Endothelial cell (in vitro differentiated cells): ENCODE measurements around the gene MAGEA6. TPM values are rescaled to one million over a fixed set of nuclear protein-coding genes. Genes with fewer than 3 reads are reported as not detected.
"Not testable (repeated sequence)": the region's sequence is repeated elsewhere in the genome, so short reads cannot be mapped to it uniquely, and the experiment has no call there.

Source experiments
- DNase-seq: peaks from one replicate; pipeline ENCODE4 v3.0.0; 2021; ENCODE audit warnings: low spot score
- H3K27ac Mint-ChIP-seq: one replicate; pipeline ENCODE4 v1.8.0; 2021; ENCODE audit warnings: mixed read lengths, inconsistent platforms; ENCODE audit not compliant: unreplicated experiment
- H3K27me3 Mint-ChIP-seq: one replicate; pipeline ENCODE4 v1.8.0; 2021; ENCODE audit warnings: mild to moderate bottlenecking, moderate library complexity, mixed read lengths, inconsistent platforms; ENCODE audit not compliant: unreplicated experiment
- H3K36me3 Mint-ChIP-seq: one replicate; pipeline ENCODE4 v1.8.0; 2021; ENCODE audit warnings: mild to moderate bottlenecking, low read depth, mixed read lengths, inconsistent platforms; ENCODE audit not compliant: unreplicated experiment
- H3K4me1 Mint-ChIP-seq: one replicate; pipeline ENCODE4 v1.8.0; 2021; ENCODE audit warnings: mild to moderate bottlenecking, mixed read lengths, inconsistent platforms; ENCODE audit not compliant: unreplicated experiment
- H3K4me3 Mint-ChIP-seq: one replicate; pipeline ENCODE4 v1.8.0; 2021; ENCODE audit warnings: mild to moderate bottlenecking, mixed read lengths, inconsistent platforms; ENCODE audit not compliant: unreplicated experiment
- H3K9me3 Mint-ChIP-seq: one replicate; pipeline ENCODE4 v1.8.0; 2021; ENCODE audit warnings: mixed read lengths, inconsistent platforms; ENCODE audit not compliant: unreplicated experiment
- total RNA-seq: library from RNA; stranded (reverse); fragmentation: NEBNext Ultra II Directional; extraction: Animal tissue kit (Norgen Biotek cat#: 25700); gene quantifications from one replicate; pipeline ENCODE4 v1.2.1, GENCODE V29; 2021; ENCODE audit not compliant: unreplicated experiment
- TF ChIP-seq, protein P1 (sequence below): fragments of 200-600 bp; sonication (generic); IDR thresholded peaks from one replicate; pipeline ENCODE4 v1.5.0; 2021; ENCODE audit warnings: antibody characterized with exemption; ENCODE audit not compliant: unreplicated experiment

The MAGEA6 gene
- total RNA-seq, 1 donor from 2014 or later: not detected

DNA sequence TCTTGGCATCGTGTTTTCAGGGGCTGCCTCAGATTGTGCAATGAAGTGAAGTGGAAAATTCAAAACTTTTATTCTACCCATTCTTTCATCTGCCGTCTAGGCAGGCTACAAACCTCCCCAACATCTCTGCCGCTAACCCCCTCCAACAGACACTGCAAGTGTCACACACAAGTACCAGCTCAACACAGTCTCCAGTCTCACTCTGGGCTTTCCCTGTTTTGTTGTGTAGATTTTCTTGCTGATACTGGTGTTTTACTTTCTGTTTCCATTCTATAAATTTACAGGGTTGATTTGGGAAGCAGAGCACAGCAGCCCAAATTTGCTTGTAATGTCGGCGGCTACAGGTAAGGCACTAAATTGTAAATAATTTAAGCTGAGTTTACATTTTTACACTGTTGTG, 14.6 kb downstream of the MAGEA6 start:
- not testable (repeated sequence) for H3K36me3 Mint-ChIP-seq, H3K4me1 Mint-ChIP-seq, H3K27ac Mint-ChIP-seq, H3K27me3 Mint-ChIP-seq, H3K9me3 Mint-ChIP-seq, H3K4me3 Mint-ChIP-seq, DNase-seq

DNA sequence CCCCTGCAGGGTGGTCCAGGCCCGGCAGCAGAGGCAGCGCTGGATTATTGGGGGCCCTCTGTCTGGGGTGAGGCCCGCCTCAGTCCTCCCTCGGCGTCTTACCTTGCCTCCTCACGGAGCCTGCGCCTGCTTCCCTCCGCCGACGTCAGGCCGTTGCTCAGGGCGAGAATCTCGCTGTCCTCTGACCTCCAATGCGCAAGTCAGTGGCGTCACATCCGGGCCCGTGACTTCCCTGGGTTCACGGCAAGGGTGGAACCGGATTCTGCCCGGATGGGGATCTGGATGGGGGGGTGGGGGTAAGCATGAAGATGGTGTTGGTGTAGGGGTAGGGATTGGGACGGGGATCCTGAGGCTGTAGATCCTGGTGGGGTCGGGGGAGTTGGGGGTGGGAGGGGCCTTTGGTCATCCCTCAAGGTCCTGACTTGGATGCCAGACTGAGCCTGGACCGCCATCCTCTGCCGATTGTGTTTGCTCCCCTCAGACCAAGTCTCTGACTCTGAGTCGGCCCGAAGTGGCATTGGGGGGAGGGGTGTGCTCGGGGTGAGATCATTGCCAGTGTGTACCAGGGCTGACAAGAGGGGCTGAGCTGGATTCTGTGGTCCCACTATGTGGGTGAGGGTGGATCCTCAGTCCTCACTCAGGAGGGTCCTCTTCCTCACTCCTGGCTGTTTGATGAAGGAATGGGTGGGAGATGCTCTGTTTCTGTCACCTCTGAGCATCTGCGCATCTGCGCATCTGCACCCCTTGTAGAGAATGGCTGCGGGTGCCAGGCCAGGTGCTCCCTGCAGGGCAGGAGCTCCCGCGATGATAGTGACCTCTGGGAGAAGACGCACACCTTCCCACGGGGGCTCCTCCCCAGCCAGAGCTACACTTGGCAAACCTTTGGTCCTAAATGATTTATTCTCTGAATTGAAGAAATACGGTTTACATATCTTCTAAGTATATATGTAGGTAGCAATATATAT, 15.5 kb downstream of the MAGEA6 start, which contains the start of gene MAGEA2:
Gene MAGEA2 (minus strand): TSS at position 157 of the 965 bp plus-strand sequence. CDS start 2,479 bp downstream, outside the sequence.
- DNase-seq, H3K9me3 Mint-ChIP-seq, H3K27me3 Mint-ChIP-seq, H3K27ac Mint-ChIP-seq, H3K36me3 Mint-ChIP-seq, H3K4me3 Mint-ChIP-seq, H3K4me1 Mint-ChIP-seq: not testable (repeated sequence)

DNA sequence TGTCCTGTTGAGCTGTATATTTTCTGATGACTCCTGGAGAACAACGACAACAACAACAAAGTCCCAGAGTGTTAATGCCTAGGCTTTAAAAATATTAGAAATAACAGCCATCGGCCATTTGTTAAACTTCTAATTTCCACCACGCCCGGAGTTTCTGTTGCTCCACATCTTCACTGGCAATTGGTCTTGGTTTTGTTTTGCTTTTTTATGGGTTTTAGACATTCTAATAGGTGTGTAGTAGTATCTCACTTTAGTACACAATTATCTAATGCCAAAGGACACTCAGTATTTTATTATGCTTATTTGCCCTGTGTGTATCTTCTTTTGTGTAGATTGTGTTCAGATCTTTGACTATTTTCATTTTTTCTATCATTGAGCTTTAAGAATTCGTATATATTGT, 30.9 kb downstream of the MAGEA6 start:
- no peak overlapping the region for H3K27ac Mint-ChIP-seq
- TF ChIP-seq, protein P1, sequence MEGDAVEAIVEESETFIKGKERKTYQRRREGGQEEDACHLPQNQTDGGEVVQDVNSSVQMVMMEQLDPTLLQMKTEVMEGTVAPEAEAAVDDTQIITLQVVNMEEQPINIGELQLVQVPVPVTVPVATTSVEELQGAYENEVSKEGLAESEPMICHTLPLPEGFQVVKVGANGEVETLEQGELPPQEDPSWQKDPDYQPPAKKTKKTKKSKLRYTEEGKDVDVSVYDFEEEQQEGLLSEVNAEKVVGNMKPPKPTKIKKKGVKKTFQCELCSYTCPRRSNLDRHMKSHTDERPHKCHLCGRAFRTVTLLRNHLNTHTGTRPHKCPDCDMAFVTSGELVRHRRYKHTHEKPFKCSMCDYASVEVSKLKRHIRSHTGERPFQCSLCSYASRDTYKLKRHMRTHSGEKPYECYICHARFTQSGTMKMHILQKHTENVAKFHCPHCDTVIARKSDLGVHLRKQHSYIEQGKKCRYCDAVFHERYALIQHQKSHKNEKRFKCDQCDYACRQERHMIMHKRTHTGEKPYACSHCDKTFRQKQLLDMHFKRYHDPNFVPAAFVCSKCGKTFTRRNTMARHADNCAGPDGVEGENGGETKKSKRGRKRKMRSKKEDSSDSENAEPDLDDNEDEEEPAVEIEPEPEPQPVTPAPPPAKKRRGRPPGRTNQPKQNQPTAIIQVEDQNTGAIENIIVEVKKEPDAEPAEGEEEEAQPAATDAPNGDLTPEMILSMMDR: no peak
- H3K4me1 Mint-ChIP-seq: no peaks in the 10 kb centered on the region
- peaks cover 2% of the 10 kb centered on the region for H3K27me3 Mint-ChIP-seq
- H3K36me3 Mint-ChIP-seq: no peaks in the 10 kb centered on the region
- DNase-seq: no peak
- no peak overlapping the region for H3K4me3 Mint-ChIP-seq
- H3K9me3 Mint-ChIP-seq: no peaks in the 10 kb centered on the region

DNA sequence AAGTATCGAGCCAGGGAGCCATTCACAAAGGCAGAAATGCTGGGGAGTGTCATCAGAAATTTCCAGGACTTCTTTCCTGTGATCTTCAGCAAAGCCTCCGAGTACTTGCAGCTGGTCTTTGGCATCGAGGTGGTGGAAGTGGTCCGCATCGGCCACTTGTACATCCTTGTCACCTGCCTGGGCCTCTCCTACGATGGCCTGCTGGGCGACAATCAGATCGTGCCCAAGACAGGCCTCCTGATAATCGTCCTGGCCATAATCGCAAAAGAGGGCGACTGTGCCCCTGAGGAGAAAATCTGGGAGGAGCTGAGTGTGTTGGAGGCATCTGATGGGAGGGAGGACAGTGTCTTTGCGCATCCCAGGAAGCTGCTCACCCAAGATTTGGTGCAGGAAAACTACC, 33.0 kb downstream of the MAGEA6 start:
- not testable (repeated sequence) for H3K27me3 Mint-ChIP-seq, H3K36me3 Mint-ChIP-seq

DNA sequence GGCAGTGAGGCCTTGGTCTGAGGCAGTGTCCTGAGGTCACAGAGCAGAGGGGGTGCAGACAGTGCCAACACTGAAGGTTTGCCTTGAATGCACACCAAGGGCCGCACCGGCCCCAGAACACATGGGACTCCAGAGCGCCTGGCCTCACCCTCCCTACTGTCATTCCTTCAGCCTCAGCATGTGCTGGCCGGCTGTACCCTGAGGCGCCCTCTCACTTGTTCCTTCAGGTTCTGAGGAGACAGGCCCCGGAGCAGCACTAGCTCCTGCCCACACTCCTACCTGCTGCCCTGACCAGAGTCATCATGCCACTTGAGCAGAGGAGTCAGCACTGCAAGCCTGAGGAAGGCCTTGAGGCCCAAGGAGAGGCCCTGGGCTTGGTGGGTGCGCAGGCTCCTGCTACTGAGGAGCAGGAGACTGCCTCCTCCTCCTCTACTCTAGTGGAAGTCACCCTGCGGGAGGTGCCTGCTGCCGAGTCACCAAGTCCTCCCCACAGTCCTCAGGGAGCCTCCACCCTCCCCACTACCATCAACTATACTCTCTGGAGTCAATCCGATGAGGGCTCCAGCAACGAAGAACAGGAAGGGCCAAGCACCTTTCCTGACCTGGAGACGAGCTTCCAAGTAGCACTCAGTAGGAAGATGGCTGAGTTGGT, 33.5 kb downstream of the MAGEA6 start:
- H3K36me3 Mint-ChIP-seq: no peaks in the 10 kb centered on the region
- DNase-seq: no peak
- TF ChIP-seq, protein P1: no peak
- H3K27me3 Mint-ChIP-seq: peaks cover 2% of the 10 kb centered on the region
- H3K4me3 Mint-ChIP-seq: no peak overlapping the region
- no peaks in the 10 kb centered on the region for H3K9me3 Mint-ChIP-seq
- H3K27ac Mint-ChIP-seq: no peak overlapping the region
- no peaks in the 10 kb centered on the region for H3K4me1 Mint-ChIP-seq

More for the DNA sequence above, 33.0 kb downstream of the MAGEA6 start:
- DNase-seq, H3K27ac Mint-ChIP-seq, H3K4me1 Mint-ChIP-seq, H3K4me3 Mint-ChIP-seq, H3K9me3 Mint-ChIP-seq: not testable (repeated sequence)

DNA sequence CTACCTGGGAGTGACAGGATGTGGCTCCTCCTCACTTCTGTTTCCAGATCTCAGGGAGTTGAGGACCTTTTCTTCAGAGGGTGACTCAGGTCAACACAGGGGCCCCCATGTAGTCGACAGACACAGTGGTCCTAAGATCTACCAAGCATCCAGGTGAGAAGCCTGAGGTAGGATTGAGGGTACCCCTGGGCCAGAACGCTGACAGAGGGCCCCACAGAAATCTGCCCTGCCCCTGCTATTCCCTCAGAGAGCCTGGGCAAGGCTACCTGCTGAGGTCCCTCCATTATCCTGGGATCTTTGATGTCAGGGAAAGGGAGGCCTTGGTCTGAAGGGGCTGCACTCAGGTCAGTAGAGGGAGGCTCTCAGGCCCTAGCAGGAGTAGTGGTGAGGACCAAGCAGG, 34.4 kb downstream of the MAGEA6 start:
- no peak for DNase-seq
- H3K27me3 Mint-ChIP-seq: peaks cover 2% of the 10 kb centered on the region
- TF ChIP-seq, protein P1: no peak
- H3K27ac Mint-ChIP-seq: no peak overlapping the region
- H3K36me3 Mint-ChIP-seq: no peaks in the 10 kb centered on the region
- no peaks in the 10 kb centered on the region for H3K9me3 Mint-ChIP-seq
- H3K4me3 Mint-ChIP-seq: no peak overlapping the region
- no peaks in the 10 kb centered on the region for H3K4me1 Mint-ChIP-seq

DNA sequence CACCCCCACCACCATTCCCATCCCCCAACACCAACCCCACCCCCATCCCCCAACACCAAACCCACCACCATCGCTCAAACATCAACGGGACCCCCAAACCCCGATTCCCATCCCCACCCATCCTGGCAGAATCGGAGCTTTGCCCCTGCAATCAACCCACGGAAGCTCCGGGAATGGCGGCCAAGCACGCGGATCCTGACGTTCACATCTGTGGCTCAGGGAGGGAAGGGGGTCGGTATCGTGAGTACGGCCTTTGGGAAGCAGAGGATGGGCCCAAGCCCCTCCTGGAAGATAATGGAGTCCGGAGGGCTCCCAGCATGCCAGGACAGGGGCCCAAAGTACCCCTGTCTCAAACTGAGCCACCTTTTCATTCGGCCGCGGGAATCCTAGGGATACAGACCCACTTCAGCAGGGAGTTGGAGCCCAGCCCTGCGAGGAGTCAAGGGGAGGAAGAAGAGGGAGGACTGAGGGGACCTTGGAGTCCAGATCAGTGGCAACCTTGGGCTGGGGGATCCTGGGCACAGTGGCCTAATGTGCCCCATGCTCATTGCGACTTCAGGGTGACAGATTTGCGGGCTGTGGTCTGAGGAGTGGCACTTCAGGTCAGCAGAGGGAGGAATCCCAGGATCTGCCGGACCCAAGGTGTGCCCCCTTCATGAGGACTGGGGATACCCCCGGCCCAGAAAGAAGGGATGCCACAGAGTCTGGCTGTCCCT, 35.2 kb downstream of the MAGEA6 start:
- DNase-seq, H3K4me1 Mint-ChIP-seq, H3K27me3 Mint-ChIP-seq, H3K27ac Mint-ChIP-seq, H3K9me3 Mint-ChIP-seq, H3K36me3 Mint-ChIP-seq, H3K4me3 Mint-ChIP-seq: not testable (repeated sequence)
